HG03175 (cell line): Measurements from ENCODE around the gene HMX2.
"Not testable (repeated sequence)": the region's sequence is repeated elsewhere in the genome, so short reads cannot be mapped to it uniquely, and the experiment has no call there.

Source experiments
- ATAC-seq: cut with Tn5 transposase; IDR thresholded peaks from one replicate; pipeline ENCODE4 v1.9.1; 2021; ENCODE audit warnings: mild to moderate bottlenecking, moderate library complexity; ENCODE audit not compliant: unreplicated experiment

Gene HMX2

GRCh38 chr10:123150271-123150985 lies 2.5 kb downstream of the HMX2 start:
- ATAC-seq: no peak

GRCh38 chr10:123150986-123151736 lies 3.2 kb downstream of the HMX2 start:
- ATAC-seq: no peak

GRCh38 chr10:123151737-123152135 lies 3.8 kb downstream of the HMX2 start:
- ATAC-seq: no peak

- no peak for ATAC-seq
Measured at GRCh38 chr10:123153486-123154091, 5.7 kb downstream of the HMX2 start.

GRCh38 chr10:123154092-123154710 lies 6.3 kb downstream of the HMX2 start, which contains the start of gene BUB3:
TSS of gene BUB3 (plus strand) at chr10:123154402. CDS start at chr10:123154918, 516 bp downstream.
- ATAC-seq: peak; percentile 95

GRCh38 chr10:123154711-123155505 lies 7.0 kb downstream of the HMX2 start:
- peak; percentile 56 for ATAC-seq

GRCh38 chr10:123156078-123156477 lies 8.1 kb downstream of the HMX2 start:
- no peak for ATAC-seq

GRCh38 chr10:123157210-123157609 lies 9.3 kb downstream of the HMX2 start:
- no peak for ATAC-seq

- no peak for ATAC-seq
Measured at GRCh38 chr10:123158682-123159081, 10.7 kb downstream of the HMX2 start.

- ATAC-seq: no peak
Measured at GRCh38 chr10:123160311-123160980, 12.5 kb downstream of the HMX2 start.

GRCh38 chr10:123164319-123164718 lies 16.4 kb downstream of the HMX2 start:
- ATAC-seq: no peak

GRCh38 chr10:123165445-123166072 lies 17.6 kb downstream of the HMX2 start:
- ATAC-seq: no peak

GRCh38 chr10:123166618-123167017 lies 18.7 kb downstream of the HMX2 start:
- no peak for ATAC-seq

GRCh38 chr10:123170961-123171360 lies 23.0 kb downstream of the HMX2 start:
- ATAC-seq: no peak

GRCh38 chr10:123171616-123172015 lies 23.7 kb downstream of the HMX2 start:
- not testable (repeated sequence) for ATAC-seq

- ATAC-seq: no peak
Measured at GRCh38 chr10:123175389-123176387, 27.8 kb downstream of the HMX2 start.

- not testable (repeated sequence) for ATAC-seq
Measured at GRCh38 chr10:123178390-123178789, 30.5 kb downstream of the HMX2 start.
